Stimulated activated CD4-positive, alpha-beta T cell treated with anti-CD3 and anti-CD28 coated beads, Interleukin-12 subunit alpha, Interleukin-12 subunit beta, amount 100 ng/mL, for 48 hours (primary cell): ENCODE measurements around the gene DMRTC1B.
"Not testable (repeated sequence)": the region's sequence is repeated elsewhere in the genome, so short reads cannot be mapped to it uniquely, and the experiment has no call there.

Source experiments
- DNase-seq, 3 donors: peaks; one replicate each; pipeline ENCODE4 v3.0.0-alpha.2; 2020; ENCODE audit warnings: low read depth in 2 of 3, low spot score in 1 of 3

The DMRTC1B gene, protein sequence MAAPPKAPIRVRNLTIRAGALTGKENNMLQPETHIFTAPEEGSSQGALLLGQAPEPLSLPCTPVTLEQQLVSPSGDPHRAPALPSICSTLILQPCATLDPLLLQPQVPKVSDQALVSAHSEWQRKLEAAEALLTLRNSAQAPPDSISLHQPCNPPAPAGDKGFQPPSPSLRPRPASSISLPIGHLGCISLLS

DNA sequence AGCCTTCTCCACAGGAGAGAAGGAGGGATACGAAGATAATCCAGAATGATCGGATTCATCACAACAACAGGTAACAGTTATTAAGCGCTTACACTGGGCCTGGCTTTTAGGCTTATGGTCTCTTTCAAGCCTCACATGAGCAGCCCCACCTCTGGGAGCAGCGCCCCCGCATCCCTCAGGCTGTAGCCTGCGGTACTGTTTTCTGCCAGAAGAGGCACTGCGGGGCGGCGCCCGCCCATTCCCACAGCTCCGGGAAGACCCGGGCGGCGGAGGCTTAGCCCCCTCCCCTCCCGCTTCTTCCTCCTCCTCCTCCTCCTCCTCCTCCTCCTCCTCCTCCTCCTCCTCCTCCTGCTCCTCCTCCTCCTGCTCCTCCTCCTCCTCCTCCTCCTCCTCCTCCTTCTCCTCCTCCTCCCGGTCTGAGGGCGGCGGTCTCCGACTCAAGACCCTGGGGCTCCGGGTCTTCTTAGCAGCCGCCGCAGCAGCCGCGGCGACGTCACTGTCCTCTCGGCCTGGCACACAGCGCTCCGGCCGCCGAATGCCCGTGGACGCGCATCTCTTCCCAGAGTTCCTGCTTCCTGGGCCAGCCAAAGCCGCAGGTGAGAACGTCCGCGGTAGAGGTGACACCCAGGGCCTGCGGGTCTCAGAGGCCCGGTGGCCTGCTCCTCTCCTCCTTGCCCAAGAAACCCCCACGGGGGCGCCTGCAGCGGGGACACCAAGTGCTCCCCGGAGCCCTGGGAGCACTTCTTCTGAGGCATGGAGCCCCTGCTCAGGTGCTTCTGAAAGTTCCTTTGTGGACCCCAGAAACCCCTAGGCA lies at the start of gene DMRTC1B:
DMRTC1B (plus strand) TSS at position 238 of the 814 bp plus-strand sequence. CDS start 68,246 bp downstream, outside the sequence.
- not testable (repeated sequence) for DNase-seq

DNA sequence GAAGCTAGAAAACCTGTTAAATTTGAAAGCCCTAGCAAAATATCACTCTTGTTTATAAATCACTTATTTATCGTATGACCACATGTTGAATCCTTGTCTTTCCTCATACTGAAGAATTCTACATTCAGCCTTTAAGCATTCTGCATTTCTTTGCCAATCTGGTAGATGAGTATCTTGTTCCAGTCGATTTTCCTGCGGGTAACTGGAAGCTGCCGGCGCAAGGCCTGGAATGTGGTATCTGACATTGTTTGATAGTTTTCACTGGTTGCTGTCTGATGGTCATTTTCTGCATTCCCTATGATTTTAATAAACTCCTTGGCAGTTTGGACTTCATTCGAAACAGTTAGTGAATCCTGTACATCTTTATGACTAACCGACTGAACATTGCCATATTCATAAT lies 48.8 kb upstream of the DMRTC1B start:
- no peak for DNase-seq

DNA sequence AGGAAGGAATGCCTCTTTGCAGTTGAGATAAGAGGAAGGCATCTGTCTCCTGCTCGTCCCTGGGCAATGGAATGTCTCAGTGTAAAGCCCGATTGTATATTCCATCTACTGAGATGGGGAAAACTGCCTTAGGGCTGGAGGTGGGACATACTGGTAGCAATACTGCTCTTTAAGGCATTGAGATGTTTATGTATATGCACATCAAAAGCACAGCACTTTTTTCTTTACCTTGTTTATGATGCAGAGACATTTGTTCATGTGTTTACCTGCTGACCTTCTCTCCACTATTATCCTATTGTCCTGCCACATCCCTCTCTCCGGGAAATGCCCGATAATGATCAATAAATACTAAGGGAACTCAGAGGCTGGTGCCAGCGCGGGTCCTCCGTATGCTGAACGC lies 43.1 kb upstream of the DMRTC1B start:
- DNase-seq, result not testable (repeated sequence)

DNA sequence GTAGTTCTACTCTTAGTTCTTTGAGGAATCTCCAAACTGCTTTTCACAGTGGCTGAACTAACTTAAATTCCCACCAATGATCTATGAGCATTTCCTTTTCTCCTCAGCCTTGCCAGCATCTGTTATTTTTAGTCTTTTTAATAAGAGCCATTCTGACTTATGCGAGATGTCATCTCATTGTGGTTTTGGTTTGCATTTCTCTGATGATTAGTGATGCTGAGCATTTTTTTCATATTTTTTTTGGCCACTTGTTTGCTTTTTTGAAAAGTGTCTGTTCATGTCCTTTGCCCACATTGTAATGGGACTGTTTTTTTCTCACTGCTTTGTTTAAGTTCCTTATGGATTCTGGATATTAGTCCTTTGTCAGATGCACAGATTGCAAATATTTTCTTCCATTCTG lies 41.1 kb upstream of the DMRTC1B start:
- no peak for DNase-seq

DNA sequence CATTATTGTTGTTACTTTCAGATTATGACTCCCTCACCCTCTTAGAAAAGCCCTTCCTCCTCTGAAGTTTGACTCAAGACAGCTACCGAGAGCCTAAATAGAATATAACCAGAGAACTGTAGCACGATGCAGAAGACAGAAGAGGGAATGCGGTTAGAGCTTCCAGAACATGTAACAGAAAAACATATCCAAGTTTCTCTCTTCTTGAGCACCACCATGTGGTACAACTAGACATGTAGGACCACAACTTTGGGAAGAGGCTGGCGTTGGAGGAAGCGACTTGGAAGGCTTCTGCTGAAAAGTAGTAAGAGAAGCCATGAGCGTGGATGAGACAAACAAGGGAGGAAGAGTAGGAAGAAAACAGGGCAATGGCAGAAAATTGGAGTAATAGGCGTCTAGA lies 31.1 kb upstream of the DMRTC1B start:
- DNase-seq, result not testable (repeated sequence)

DNA sequence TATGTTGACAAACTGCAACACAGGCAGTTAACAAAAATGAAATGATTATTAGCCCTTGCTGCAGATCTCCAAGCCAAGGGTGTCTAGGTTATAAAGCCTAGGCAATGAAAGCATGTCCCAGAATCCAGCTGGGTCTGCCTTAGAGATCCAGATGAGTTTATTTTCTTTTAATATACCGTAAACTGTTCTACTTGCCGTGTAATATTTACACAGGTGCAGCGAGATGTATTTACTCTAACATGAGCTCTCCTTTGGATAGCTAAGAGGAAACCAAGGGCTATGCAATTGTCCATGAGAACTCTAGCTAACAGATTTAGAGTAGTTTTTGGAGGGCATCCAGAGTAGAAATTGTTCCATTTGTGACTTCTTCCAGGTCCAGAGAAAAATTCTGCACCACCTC lies 28.1 kb upstream of the DMRTC1B start:
- not testable (repeated sequence) for DNase-seq

DNA sequence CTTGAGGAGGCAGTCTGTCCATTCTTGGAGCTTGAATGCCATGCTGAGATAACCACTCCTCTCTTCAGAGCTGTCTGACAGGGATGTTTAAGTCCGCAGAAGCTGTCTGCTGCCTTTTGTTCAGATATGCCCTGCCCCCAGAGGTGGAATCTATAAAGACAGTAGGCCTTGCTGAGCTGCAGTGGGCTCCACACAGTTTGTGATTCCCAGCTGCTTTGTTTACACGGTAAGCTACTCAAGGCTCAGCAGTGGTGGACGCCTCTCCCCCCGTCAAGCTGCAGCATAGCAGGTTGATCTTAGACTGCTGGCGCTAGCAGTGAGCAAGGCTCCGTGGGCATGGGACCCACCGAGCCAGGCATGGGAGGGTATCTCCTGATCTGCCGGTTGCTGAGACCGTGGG lies 16.2 kb upstream of the DMRTC1B start:
- not testable (repeated sequence) for DNase-seq

DNA sequence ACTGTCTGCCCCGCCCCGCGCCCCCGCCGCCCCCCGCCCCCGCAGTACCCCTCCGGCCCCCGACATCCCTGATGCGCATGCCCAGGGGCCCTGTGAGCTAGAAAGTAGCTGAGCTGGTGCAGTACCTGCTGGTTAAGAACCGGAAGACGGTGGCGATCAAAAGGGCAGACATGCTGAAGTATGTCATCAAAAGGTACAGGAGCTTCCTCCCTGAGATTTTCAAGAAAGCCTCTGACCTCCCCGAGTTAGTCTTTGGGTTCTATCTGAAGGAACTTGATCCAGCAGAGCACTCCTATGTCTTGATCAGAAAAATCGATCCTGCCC lies 739 bp downstream of the DMRTC1B start:
- DNase-seq, result not testable (repeated sequence)

DNA sequence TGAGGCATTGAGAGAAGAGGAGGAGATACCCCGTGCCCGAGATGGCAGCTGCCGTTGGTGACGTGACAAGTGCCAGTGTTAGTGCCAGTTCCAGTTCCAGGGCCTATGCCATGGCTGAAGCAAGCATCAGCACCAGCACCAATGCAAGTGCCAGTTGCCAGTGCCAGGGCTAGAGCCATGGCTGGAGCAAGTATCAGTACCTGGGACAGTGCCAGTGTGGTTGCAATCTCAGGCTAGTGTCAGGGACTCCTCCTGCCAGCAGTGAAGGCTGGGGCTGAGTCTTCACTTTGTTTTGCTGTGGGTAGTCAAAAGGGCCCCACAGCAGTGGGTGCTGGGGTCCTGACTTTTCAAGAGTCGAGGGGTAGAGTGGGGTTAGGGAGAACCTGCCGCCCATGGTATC lies 1.5 kb downstream of the DMRTC1B start:
- not testable (repeated sequence) for DNase-seq

DNA sequence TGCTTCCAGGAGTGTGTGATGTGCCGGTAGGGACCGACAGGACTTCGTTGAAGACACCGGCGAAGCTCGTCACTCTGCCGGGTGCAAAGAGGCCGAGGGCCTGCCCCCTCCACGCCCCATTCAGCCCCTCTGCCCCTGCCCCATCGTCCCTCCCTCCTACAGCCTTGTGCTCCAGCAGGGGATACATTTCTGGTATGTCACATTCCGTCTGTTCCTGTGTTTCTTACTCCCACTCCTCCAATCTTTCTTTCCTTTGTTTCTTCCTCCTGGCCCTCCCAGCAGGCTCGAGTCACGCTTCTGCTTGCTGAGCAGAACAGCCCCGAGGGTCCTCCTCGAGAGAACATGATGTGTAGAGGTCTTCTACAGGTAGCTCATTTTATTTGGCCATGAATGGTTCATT lies 5.9 kb downstream of the DMRTC1B start, which contains the start of gene FAM236B:
FAM236B (minus strand) TSS at position 101 of the 400 bp plus-strand sequence; CDS start at position 1, 100 bp downstream.
- DNase-seq, result not testable (repeated sequence)

DNA sequence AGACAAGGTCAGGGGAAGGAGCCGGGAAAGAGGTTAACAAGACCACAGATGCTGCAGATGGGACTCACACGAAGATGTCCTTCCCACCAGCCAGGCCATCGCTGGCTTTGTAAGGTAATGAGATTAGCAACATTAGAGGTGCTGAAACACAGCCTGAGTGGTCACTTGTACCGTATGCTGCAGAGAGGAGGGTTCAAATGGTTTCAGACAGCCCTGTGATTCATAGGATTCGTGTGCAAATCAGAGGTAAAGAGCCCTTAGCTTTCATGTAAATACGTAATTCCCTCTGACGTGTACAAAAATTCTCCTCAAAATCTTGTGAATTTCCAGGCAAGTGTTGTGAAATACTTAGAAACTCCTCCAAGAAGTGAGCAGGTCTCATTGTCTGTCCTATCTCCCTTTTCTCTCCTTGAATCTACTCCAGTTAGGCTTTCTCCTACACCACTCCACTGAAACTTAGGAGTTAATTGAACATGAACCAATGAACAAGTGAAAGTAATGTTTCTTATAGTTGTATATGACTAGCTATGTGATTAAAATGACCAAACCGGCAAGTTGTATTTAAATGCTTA lies 6.8 kb downstream of the DMRTC1B start:
- not testable (repeated sequence) for DNase-seq

DNA sequence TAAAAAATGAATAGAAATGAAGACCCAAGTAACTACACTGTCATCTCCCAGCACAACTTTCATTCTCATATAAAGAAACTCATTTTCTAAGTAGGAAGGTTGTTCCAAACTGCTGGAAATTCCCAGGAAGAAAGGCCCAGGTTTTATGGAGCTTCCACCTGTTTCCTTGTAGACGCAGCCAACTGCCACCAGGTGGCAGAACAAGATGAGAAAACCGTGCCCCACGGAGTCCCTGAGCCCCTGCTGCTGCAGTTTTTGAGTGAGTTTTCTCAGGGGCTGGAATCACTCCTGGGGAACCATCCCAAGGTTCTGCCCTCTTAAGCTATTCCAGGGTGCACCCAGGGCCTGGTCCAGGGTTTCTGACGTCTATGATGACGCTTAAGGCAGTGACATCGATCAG lies 7.3 kb downstream of the DMRTC1B start:
- not testable (repeated sequence) for DNase-seq

DNA sequence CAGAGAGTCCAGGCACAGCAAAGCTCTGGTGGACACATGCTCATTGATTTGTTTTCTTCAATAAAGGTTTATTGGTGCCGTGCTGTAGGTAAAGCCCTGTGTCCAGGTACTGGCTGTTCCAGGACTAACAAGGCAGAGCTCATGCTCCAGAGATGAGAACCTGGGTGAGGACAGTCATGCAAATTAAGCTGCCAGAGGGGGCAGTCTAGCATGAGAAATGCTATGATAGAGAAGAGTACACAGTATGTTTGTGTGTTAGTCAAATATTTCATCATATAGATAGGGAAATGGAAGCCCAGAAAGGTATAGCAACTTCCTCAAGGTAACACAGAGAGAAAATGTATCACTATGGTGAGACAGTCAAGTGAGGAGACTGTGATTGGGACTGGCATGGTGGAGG lies 11.5 kb downstream of the DMRTC1B start:
- not testable (repeated sequence) for DNase-seq

DNA sequence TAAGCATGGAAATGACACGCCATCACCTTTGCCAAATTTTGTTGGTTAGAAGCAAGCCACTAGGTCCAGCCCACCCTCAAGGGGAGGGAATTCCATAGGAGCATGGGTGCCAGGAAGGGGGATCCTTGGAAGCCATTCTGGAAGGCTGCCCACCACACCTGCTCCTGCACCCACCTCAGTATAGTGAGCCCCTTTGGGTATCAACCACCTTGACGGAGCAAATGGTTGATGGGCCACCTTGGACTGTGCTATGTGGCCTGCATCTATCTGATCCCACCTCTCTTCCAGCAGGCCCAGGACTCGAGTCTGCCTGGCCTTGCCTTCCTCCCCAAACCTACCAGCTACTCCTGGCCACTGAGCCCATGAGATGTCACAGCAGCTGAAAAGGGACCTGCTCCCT lies 13.7 kb downstream of the DMRTC1B start:
- DNase-seq, result not testable (repeated sequence)

DNA sequence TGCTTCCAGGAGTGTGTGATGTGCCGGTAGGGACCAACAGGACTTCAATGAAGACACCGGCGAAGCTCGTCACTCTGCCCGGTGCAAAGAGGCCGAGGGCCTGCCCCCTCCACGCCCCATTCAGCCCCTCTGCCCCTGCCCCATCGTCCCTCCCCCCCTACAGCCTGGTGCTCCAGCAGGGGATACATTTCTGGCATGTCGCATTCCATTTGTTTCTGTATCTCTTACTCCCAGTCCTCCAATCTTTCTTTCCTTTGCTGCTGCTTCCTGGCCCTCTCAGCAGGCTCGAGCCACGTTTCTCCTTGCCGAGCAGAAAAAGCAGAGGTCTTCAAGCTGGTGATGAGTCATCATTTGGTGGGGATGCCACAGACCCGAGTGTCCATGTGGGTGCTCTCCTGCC lies 31.4 kb downstream of the DMRTC1B start, which contains the start of gene FAM236D:
FAM236D (minus strand) TSS at position 101 of the 400 bp plus-strand sequence; CDS start at position 1, 100 bp downstream.
- DNase-seq, result not testable (repeated sequence)

DNA sequence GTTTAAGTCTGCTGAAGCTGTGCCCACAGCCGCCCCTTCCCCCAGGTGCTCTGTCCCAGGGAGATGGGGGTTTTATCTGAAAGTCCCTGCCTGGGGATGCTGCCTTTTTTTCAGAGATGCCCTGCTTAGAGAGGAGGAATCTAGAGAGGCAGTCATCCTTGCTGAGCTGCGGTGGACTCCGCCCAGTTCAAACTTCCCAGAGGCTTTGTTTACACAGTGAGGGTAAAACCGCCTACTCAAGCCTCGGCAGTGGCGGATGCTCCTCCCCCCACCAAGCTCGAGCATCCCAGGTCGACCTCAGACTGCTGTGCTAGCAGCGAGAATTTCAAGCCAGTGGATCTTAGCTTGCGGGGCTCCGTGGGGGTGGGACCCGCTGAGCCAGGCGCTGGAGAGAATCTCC lies 54.0 kb downstream of the DMRTC1B start:
- DNase-seq, result not testable (repeated sequence)

DNA sequence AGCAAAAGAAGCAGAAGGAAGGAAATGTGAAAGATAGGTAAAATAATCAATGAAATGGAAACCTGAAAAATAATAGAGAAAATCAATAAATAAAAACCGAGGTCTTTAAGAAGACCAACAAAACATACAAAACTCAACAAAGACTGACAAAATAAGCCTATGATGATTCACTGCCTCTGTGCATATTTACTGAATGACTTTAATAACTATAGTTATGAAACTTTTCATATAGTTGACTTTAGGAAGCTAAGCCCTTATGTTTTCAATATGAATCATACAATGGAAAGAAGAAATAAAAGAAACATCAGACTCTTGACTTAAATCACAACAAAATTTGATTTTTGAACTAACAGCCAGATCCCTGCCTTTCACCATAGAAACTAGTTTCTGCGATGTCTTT lies 60.8 kb downstream of the DMRTC1B start:
- DNase-seq, result not testable (repeated sequence)

DNA sequence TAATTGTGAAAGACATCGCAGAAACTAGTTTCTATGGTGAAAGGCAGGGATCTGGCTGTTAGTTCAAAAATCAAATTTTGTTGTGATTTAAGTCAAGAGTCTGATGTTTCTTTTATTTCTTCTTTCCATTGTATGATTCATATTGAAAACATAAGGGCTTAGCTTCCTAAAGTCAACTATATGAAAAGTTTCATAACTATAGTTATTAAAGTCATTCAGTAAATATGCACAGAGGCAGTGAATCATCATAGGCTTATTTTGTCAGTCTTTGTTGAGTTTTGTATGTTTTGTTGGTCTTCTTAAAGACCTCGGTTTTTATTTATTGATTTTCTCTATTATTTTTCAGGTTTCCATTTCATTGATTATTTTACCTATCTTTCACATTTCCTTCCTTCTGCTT lies 106.2 kb downstream of the DMRTC1B start:
- not testable (repeated sequence) for DNase-seq

DNA sequence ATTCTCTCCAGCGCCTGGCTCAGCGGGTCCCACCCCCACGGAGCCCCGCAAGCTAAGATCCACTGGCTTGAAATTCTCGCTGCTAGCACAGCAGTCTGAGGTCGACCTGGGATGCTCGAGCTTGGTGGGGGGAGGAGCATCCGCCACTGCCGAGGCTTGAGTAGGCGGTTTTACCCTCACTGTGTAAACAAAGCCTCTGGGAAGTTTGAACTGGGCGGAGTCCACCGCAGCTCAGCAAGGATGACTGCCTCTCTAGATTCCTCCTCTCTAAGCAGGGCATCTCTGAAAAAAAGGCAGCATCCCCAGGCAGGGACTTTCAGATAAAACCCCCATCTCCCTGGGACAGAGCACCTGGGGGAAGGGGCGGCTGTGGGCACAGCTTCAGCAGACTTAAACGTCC lies 113.0 kb downstream of the DMRTC1B start:
- not testable (repeated sequence) for DNase-seq
